ENCODE data around the gene MZB1. TPM values are rescaled to one million over a fixed set of nuclear protein-coding genes. Genes with fewer than 3 reads are reported as not detected.
"Not testable (repeated sequence)": the region's sequence is repeated elsewhere in the genome, so short reads cannot be mapped to it uniquely, and the experiment has no call there.

The MZB1 gene
- total RNA-seq, 1 experiment from 2014 or later: not detected

- no peak for DNase-seq (ENCODE audit: low read depth)
These were observed 3.2 kb upstream of the MZB1 start for GRCh38 chr5:139392678-139393496.

- no peak for DNase-seq (ENCODE audit: low read depth)
These were observed 2.6 kb upstream of the MZB1 start for GRCh38 chr5:139392324-139392677.

GRCh38 chr5:139391570-139392323 lies 2.0 kb upstream of the MZB1 start:
- DNase-seq (ENCODE audit: low read depth): no peak

- DNase-seq (ENCODE audit: low read depth): no peak
These were observed 1.2 kb upstream of the MZB1 start for GRCh38 chr5:139390639-139391569.

- DNase-seq (ENCODE audit: low read depth): no peak
These were observed 1.4 kb downstream of the MZB1 start for GRCh38 chr5:139388198-139388821.

- DNase-seq (ENCODE audit: low read depth): no peak
These were observed 2.0 kb downstream of the MZB1 start for GRCh38 chr5:139387611-139388197.

DNA sequence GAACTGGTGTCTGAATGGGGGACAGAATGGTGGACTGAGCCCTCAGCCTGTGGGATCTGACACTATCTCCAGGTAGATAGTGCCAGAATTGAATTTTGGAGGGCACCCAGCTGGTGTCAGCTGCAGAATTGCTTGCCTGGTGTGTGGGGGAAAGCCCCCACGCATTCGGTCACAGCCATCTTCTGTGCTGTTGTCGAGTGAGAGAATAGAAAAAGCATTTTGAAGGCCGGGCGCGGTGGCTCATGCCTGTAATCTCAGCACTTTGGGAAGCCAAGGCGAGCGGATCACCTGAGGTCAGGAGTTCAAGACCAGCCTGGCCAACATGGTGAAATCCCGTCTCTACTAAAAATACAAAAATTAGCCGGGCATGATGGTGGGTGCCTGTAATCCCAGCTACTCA lies 2.8 kb downstream of the MZB1 start:
- not testable (repeated sequence) for DNase-seq (ENCODE audit: low read depth)

- no peak for DNase-seq (ENCODE audit: low read depth)
These were observed 3.7 kb downstream of the MZB1 start for GRCh38 chr5:139386050-139386438.

- peak; percentile 41 for DNase-seq (ENCODE audit: low read depth)
These were observed 4.4 kb downstream of the MZB1 start for GRCh38 chr5:139385061-139386049.

DNA sequence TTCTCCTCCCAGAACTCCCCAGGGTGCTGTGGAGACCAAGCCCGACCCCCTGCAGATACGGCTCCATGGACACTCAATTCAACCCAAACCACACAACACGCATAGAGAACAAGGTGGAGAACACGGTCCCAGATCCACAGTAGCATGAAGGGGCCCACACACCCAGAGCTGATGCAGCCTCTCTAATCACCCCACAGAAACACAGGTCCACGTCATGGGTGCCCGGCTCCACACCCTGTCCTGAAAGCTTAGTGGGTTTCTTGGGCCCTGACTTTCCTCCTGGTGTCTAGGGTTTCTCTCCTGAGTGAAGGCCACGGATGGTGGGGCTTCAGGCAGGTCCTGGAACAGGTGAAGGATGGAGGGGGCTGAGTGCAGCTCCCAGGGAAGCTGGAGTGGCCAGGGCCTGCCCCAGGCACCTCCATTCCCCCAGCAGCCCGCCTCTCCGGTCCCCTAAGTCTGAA lies 5.1 kb downstream of the MZB1 start:
- DNase-seq (ENCODE audit: low read depth): no peak

GRCh38 chr5:139383993-139384590 lies 5.6 kb downstream of the MZB1 start:
- no peak for DNase-seq (ENCODE audit: low read depth)

- DNase-seq (ENCODE audit: low read depth): no peak
These were observed 6.3 kb downstream of the MZB1 start, which contains the start of gene SLC23A1 for GRCh38 chr5:139383275-139383992. Gene SLC23A1, minus strand, starts transcription at chr5:139383297. Its CDS starts 44 bp downstream, at chr5:139383253.

DNA sequence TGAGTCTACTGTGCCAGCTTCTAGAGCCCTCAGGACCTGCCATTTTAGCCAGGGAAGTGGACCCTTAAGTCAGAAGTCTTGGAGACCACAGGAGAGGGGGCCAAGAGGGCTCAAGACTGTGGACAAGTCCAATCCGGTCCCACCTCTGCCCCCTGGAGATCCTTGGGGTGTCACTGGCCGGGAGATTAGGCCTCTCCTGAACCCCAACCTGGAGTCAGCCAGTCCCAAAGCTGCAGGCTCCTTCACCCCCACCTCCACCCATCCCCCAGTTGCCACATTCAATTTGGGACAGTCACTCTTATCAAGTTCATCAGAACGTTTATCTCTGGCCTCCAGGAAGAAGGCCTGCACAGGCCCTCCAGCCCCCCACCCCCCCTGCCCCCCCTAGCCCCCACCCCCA lies 6.9 kb downstream of the MZB1 start:
- no peak for DNase-seq (ENCODE audit: low read depth)

- no peak for DNase-seq (ENCODE audit: low read depth)
These were observed 7.6 kb downstream of the MZB1 start for GRCh38 chr5:139381837-139382761.

DNA sequence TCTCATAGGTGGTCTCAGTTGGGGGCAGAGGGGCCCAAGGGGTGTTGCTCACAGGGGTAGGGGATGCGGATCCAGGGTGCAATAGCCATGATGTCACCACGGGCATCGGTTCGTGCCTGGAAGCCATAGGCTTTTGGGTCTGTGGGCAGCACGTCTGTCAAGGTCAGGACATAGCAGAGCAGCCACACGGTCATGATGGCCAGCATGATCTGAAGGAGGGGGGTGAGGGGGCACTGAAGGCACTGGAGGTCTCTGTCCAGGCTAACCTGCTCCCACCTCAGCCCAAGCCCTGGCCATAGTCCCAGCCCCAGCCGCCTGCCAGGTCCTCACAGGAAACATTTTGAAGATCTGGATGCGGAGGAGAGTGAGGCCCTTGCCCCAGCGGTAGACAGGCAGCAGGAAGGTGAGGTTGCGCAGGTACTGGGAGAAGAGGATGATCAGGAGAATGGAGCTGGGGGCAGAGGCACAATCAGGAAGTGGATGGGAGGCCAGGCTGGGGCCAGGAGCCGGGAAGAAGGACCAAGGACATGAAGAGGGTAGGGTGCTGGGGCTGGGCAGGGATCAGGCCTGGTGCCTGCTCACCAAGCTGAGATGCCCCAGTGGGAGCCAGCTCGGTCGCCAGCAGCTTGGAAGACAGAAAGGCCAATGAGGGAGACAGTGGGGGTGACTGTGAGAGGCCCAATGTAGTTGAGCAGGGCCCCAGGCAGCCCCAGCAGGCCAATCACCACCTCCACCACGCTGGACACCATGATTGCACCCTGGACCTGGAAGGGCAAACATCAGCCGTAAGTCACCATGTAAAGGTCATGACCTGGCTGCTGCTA lies 9.9 kb downstream of the MZB1 start:
- no peak for DNase-seq (ENCODE audit: low read depth)

GRCh38 chr5:139378941-139379361 lies 10.8 kb downstream of the MZB1 start:
- DNase-seq (ENCODE audit: low read depth): no peak
